GM21723 (cell line): ENCODE results near the gene RRP15.
A peak's percentile ranks its signal among the peaks of the same experiment; 100 is the strongest.

ENCODE experiments used
- ATAC-seq: cut with Tn5 transposase; IDR thresholded peaks from one replicate; pipeline ENCODE4 v1.9.1; 2021; ENCODE audit warnings: mild to moderate bottlenecking, moderate library complexity; ENCODE audit not compliant: unreplicated experiment

RRP15 gene

GRCh38 chr1:218336328-218336727, 51.2 kb downstream of the RRP15 start:
- ATAC-seq: no peak

- ATAC-seq: peak; percentile 74
Measured at GRCh38 chr1:218339267-218339831, 54.3 kb downstream of the RRP15 start.

- no peak for ATAC-seq
Measured at GRCh38 chr1:218341325-218341724, 56.2 kb downstream of the RRP15 start.

- no peak for ATAC-seq
Measured at GRCh38 chr1:218342091-218342490, 57.0 kb downstream of the RRP15 start.

- ATAC-seq: peak; percentile 51
Measured at GRCh38 chr1:218344814-218345672, 60.0 kb downstream of the RRP15 start, which contains the start of gene TGFB2. TSS of gene TGFB2 (plus strand) at chr1:218345336. CDS start at chr1:218346702, 1,366 bp downstream.

GRCh38 chr1:218345673-218346390, 60.7 kb downstream of the RRP15 start:
- peak; percentile 59 for ATAC-seq

GRCh38 chr1:218346391-218347204, 61.5 kb downstream of the RRP15 start:
- no peak for ATAC-seq

- no peak for ATAC-seq
Measured at GRCh38 chr1:218347336-218347722, 62.2 kb downstream of the RRP15 start.

GRCh38 chr1:218347723-218348627, 62.9 kb downstream of the RRP15 start:
- ATAC-seq: no peak

GRCh38 chr1:218348628-218349071, 63.6 kb downstream of the RRP15 start:
- ATAC-seq: no peak

- ATAC-seq: no peak
Measured at GRCh38 chr1:218349348-218350034, 64.4 kb downstream of the RRP15 start.

GRCh38 chr1:218350035-218350525, 65.0 kb downstream of the RRP15 start:
- no peak for ATAC-seq

GRCh38 chr1:218350801-218351266, 65.7 kb downstream of the RRP15 start:
- no peak for ATAC-seq

- ATAC-seq: peak; percentile 78
Measured at GRCh38 chr1:218351391-218352074, 66.4 kb downstream of the RRP15 start.

- ATAC-seq: no peak
Measured at GRCh38 chr1:218352075-218352438, 67.0 kb downstream of the RRP15 start.

- ATAC-seq: no peak
Measured at GRCh38 chr1:218353656-218354055, 68.6 kb downstream of the RRP15 start.

- ATAC-seq: no peak
Measured at GRCh38 chr1:218355278-218355677, 70.2 kb downstream of the RRP15 start.

GRCh38 chr1:218357211-218357892, 72.3 kb downstream of the RRP15 start:
- ATAC-seq: no peak
